DOHH2 (cell line): ENCODE measurements around the gene ME3.

Experiments used
- H3F3A ChIP-seq: fragments of 200-600 bp; sonication (generic), shearing (Covaris generic); 2 replicates; pipeline ENCODE4 v1.6.0; 2016; ENCODE audit warnings: antibody characterized with exemption, mild to moderate bottlenecking; ENCODE audit not compliant: control insufficient read depth, insufficient read depth
- H3K27ac ChIP-seq: fragments of 200-600 bp; sonication (generic); 2 replicates; pipeline ENCODE4 v1.5.1; 2014; ENCODE audit warnings: low read depth, mild to moderate bottlenecking, low read length, moderate library complexity
- H3K27me3 ChIP-seq: fragments of 200-600 bp; sonication (generic); 2 replicates; pipeline ENCODE4 v1.6.1; 2014; ENCODE audit warnings: mild to moderate bottlenecking, low read length, mixed read lengths; ENCODE audit not compliant: control insufficient read depth
- H3K36me3 ChIP-seq: fragments of 200-600 bp; sonication (generic); 2 replicates; pipeline ENCODE4 v1.6.1; 2014; ENCODE audit warnings: mild to moderate bottlenecking, low read length, moderate library complexity, mixed read lengths; ENCODE audit not compliant: control insufficient read depth
- H3K4me1 ChIP-seq: fragments of 200-600 bp; sonication (generic); 2 replicates; pipeline ENCODE4 v1.6.1; 2014; ENCODE audit warnings: mild to moderate bottlenecking, low read length, mixed read lengths; ENCODE audit not compliant: control insufficient read depth
- H3K4me2 ChIP-seq: fragments of 200-600 bp; sonication (generic); 2 replicates; pipeline ENCODE4 v1.6.0; 2014; ENCODE audit warnings: mild to moderate bottlenecking, low read length, moderate library complexity
- H3K4me3 ChIP-seq: fragments of 200-600 bp; sonication (generic); 2 replicates; pipeline ENCODE4 v1.5.1; 2014; ENCODE audit warnings: mild to moderate bottlenecking, low read length, mixed read lengths
- H3K79me2 ChIP-seq: fragments of 200-600 bp; sonication (generic); 2 replicates; pipeline ENCODE4 v1.6.1; 2014; ENCODE audit warnings: mild to moderate bottlenecking, low read length, mixed read lengths; ENCODE audit not compliant: control insufficient read depth
- H3K9me2 ChIP-seq: fragments of 200-600 bp; sonication (generic); replicated peaks from 2 replicates; pipeline ENCODE4 v1.6.1; 2014; ENCODE audit warnings: mild to moderate bottlenecking, low read length, mixed read lengths; ENCODE audit not compliant: control insufficient read depth
- H3K9me3 ChIP-seq: fragments of 200-600 bp; sonication (generic); 2 replicates; pipeline ENCODE4 v1.6.1; 2014; ENCODE audit warnings: antibody characterized with exemption, low read length, mixed read lengths; ENCODE audit not compliant: control insufficient read depth, insufficient read depth
- H4K20me1 ChIP-seq: fragments of 200-600 bp; sonication (generic); 2 replicates; pipeline ENCODE4 v1.6.0; 2014; ENCODE audit warnings: low read depth, mild to moderate bottlenecking, antibody characterized with exemption, low read length, moderate library complexity; ENCODE audit not compliant: control insufficient read depth, insufficient read depth
- CTCF ChIP-seq: fragments of 200-600 bp; sonication (generic); IDR thresholded peaks from one replicate; pipeline ENCODE4 v1.5.1; 2014; ENCODE audit warnings: antibody characterized with exemption, mild to moderate bottlenecking, low read depth, low read length; ENCODE audit not compliant: poor library complexity, severe bottlenecking
- EZH2phosphoT487 ChIP-seq: fragments of 200-600 bp; sonication (generic); IDR thresholded peaks from 2 replicates; pipeline ENCODE4 v1.6.1; 2017; ENCODE audit warnings: borderline replicate concordance, mild to moderate bottlenecking, antibody characterized with exemption, low read length, moderate library complexity, mixed read lengths

The ME3 gene

GRCh38 chr11:86403458-86403857, 269.0 kb downstream of the ME3 start:
- Histone ChIP-seq H3K9me3 (no peaks in the 10 kb centered on the region), H3K4me1 (no peaks in the 10 kb centered on the region), H3K36me3 (no peaks in the 10 kb centered on the region), H3K27ac (no peak overlapping the region), H3K4me3 (no peak overlapping the region), H3F3A (no peaks in the 10 kb centered on the region), H3K27me3 (no peaks in the 10 kb centered on the region), H3K79me2 (no peaks in the 10 kb centered on the region), H4K20me1 (no peaks in the 10 kb centered on the region), H3K4me2 (no peak overlapping the region), H3K9me2 (no peaks in the 10 kb centered on the region)
- no peak for TF ChIP-seq EZH2phosphoT487
- TF ChIP-seq CTCF: no peak

GRCh38 chr11:86398106-86398505, 274.3 kb downstream of the ME3 start:
- Histone ChIP-seq H3K36me3 (no peaks in the 10 kb centered on the region), H3K79me2 (no peaks in the 10 kb centered on the region), H3K4me1 (no peaks in the 10 kb centered on the region), H3F3A (no peaks in the 10 kb centered on the region), H3K9me2 (no peaks in the 10 kb centered on the region), H3K27ac (no peak overlapping the region), H3K9me3 (no peaks in the 10 kb centered on the region), H4K20me1 (no peaks in the 10 kb centered on the region; the same call in 1 of the 2 replicates), H3K4me3 (no peak overlapping the region), H3K27me3 (no peaks in the 10 kb centered on the region), H3K4me2 (no peak overlapping the region)
- no peak for TF ChIP-seq EZH2phosphoT487
- TF ChIP-seq CTCF: no peak

GRCh38 chr11:86397351-86397750, 275.1 kb downstream of the ME3 start:
- H3F3A ChIP-seq: no peaks in the 10 kb centered on the region
- H3K4me3 ChIP-seq: no peak overlapping the region
- H3K4me2 ChIP-seq: no peak overlapping the region
- H3K27ac ChIP-seq: no peak overlapping the region
- no peaks in the 10 kb centered on the region for H3K36me3 ChIP-seq
- H4K20me1 ChIP-seq: no peaks in the 10 kb centered on the region; the same call in 1 of the 2 replicates
- no peaks in the 10 kb centered on the region for H3K9me2 ChIP-seq
- H3K79me2 ChIP-seq: no peaks in the 10 kb centered on the region
- no peaks in the 10 kb centered on the region for H3K27me3 ChIP-seq
- no peaks in the 10 kb centered on the region for H3K4me1 ChIP-seq
- no peaks in the 10 kb centered on the region for H3K9me3 ChIP-seq
- TF ChIP-seq CTCF (no peak), EZH2phosphoT487 (no peak)

- no peaks in the 10 kb centered on the region for H3K36me3 ChIP-seq
- no peaks in the 10 kb centered on the region for H3F3A ChIP-seq
- H3K9me3 ChIP-seq: no peaks in the 10 kb centered on the region
- no peak overlapping the region for H3K27ac ChIP-seq
- H3K9me2 ChIP-seq: no peaks in the 10 kb centered on the region
- H3K4me1 ChIP-seq: no peaks in the 10 kb centered on the region
- H3K4me3 ChIP-seq: no peak overlapping the region
- H3K79me2 ChIP-seq: no peaks in the 10 kb centered on the region
- H4K20me1 ChIP-seq: no peaks in the 10 kb centered on the region; the same call in 1 of the 2 replicates
- no peak overlapping the region for H3K4me2 ChIP-seq
- H3K27me3 ChIP-seq: no peaks in the 10 kb centered on the region
- no peak for TF ChIP-seq CTCF
- TF ChIP-seq EZH2phosphoT487: no peak
Measured at GRCh38 chr11:86396396-86396795, 276.0 kb downstream of the ME3 start.
